ELR (cell line): Measurements from ENCODE around the gene MLPH.

ENCODE experiments used
- DNase-seq: peaks from one replicate; pipeline ENCODE4 v3.0.0-alpha.2; 2015; ENCODE audit warnings: low read depth

The MLPH gene

GRCh38 chr2:237519506-237520245 is 32.6 kb downstream of the MLPH start:
- no peak for DNase-seq

DNA sequence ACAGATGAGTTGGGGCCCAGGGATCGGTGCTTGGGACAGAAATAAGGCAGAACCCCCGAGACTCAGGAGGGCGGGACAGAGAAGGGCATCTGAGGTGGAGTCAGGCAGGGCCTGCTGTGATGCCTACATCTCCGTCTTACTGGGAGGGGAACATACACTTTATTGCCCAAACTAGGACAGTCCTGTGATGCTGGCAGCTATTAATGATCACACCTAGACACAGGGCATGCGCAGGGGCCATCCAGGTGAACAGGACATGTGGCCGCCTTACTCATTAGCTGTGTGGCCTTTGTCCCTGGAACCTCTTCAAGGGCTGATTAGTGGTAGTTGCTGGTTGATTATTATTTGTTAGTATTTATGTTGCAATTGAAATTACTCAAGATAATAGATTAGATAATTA is 33.2 kb downstream of the MLPH start:
- DNase-seq = no peak

- no peak for DNase-seq
These were observed 37.6 kb downstream of the MLPH start for GRCh38 chr2:237524631-237525030.

DNA sequence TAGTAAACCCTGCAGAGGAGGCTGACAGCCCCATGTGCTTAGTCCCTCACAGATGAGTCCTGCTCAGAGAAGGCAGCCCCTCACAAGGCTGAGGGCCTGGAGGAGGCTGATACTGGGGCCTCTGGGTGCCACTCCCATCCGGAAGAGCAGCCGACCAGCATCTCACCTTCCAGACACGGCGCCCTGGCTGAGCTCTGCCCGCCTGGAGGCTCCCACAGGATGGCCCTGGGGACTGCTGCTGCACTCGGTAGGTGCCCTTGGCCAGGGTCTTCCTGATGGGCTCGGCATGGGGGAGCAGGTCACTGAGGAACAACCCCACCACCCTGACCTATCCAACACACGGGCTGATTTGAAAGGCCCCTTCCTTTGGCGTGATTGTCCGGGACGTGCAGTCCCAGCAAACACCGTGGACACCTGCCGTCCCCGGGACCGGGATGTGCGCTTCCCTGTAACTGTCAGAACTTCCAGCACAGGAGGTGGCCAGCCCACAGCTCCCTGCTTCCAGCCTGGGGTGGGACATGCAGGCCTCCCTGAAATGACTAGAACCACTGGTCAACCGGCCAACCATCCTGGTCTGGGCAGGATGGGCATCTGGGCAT is 38.6 kb downstream of the MLPH start:
- DNase-seq = no peak

DNA sequence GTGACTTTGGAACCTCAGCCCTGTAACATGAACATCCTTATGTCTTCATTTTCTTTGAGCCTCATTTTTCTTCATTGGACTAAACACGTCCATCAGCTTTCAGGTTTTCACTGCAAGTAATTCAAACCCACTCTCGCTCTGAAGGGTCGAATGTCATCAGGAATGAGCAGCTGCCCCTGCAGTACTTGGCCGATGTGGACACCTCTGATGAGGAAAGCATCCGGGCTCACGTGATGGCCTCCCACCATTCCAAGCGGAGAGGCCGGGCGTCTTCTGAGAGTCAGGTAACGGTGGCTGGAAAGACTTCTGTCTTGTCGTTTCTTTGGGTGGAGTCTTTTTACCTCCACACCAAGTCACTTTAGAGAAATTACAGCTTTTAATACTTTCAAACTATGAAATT is 40.2 kb downstream of the MLPH start:
- DNase-seq = no peak

DNA sequence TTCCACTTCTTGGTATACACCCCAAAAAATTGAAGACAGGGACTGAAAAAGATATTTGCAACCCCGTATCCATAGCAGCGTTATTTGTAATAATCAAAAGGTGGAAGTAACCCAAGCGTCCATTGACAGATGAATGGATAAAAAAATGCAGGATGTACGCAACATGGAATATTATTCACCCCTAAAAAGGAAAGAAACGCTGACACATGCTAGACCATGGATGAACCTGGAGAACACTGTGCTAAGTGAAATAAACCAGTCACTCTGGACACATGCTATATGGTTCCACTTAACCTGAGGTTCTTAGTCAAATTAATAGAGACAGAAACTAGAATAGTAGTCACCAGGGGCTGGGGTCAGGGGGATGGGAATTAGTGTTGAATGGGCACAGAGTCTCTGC is 40.7 kb downstream of the MLPH start:
- DNase-seq = no peak

- no peak for DNase-seq
These were observed 42.7 kb downstream of the MLPH start for GRCh38 chr2:237529452-237530402.

DNA sequence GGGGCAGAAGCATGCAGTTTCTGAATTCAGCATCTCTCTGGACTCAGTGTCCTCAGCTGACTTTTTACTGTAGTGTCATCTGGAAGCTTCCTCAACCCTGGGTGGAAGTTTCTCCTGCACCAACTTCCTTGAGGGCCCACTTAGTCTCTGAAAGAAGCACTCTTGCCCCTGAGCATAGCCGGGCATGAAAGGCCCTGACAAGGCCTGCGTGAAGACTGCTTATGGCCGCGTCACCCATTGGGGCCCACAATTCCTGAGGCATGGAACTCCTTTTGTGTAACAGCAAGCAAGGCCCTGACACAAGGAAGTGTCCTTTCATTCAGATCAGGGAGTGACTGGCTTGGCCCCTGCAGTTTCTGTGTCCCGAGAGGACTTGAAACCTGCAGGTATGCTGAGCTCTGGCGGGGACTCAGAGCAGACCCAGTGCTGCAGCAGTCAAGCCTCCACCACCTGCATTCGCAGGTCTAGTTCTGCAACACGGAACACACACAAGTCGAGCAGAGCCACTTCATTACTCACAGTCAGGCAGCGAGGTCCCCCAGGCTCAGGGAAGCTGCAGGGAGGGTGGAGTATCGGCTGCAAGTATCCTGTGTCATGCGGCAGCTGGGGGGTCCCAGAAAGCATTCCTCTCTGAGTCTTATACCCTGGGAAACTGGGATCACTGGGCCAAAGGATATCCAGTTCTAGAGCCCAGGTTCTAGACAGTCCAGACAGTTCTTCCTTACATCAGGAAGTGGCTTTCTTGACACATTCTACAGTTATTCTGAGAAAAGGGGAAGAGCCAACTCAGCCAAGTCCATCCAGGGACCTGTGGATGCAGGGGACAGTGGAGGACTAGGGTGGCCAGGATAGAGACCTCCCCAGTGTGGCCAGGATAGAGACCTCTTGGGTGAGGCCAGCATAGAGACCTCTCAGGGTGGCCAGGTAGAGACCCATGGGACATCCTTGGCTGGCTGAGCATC is 43.7 kb downstream of the MLPH start:
- DNase-seq = peak; percentile 15

- no peak for DNase-seq
These were observed 45.1 kb downstream of the MLPH start for GRCh38 chr2:237532160-237532559.

- peak; percentile 55 for DNase-seq
These were observed 46.7 kb downstream of the MLPH start for GRCh38 chr2:237533668-237534161.

- no peak for DNase-seq
These were observed 47.3 kb downstream of the MLPH start for GRCh38 chr2:237534380-237534779.

GRCh38 chr2:237535385-237536082 is 48.5 kb downstream of the MLPH start:
- no peak for DNase-seq

DNA sequence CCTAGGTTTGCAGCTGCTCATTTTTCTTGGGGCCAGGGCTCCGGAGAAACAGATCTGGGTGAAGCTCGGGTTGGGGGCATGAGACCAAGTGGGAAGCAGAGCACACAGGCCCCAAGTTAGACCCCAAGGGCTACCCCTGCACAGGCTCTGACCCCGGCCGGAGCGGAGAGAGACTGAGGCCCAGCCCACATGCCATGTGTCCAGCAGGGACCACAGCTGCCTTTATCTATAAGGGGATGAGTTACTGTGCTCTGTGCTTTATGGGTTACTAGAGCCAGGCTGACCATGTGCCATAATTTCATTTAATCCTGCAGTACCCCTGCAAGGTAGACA is 49.0 kb downstream of the MLPH start:
- no peak for DNase-seq

DNA sequence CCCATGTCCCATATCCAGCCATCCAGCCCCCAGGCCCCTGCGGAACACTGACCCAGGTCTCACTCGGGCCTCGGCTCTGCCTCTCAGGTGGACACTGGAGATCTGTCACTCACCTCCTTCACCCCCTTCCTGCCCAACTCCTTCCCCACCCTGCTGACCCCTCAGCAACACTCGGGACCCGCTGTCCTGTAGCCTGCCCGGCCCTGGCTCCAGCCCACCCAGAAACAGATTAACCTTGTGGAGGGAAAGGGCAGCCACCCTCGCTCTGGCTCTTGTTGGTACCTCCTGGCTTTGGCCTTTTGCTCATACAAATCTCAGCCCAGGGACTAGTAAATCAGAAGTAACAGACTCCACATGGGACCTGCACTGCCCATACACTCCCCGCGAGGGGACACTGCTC is 49.6 kb downstream of the MLPH start:
- no peak for DNase-seq

DNA sequence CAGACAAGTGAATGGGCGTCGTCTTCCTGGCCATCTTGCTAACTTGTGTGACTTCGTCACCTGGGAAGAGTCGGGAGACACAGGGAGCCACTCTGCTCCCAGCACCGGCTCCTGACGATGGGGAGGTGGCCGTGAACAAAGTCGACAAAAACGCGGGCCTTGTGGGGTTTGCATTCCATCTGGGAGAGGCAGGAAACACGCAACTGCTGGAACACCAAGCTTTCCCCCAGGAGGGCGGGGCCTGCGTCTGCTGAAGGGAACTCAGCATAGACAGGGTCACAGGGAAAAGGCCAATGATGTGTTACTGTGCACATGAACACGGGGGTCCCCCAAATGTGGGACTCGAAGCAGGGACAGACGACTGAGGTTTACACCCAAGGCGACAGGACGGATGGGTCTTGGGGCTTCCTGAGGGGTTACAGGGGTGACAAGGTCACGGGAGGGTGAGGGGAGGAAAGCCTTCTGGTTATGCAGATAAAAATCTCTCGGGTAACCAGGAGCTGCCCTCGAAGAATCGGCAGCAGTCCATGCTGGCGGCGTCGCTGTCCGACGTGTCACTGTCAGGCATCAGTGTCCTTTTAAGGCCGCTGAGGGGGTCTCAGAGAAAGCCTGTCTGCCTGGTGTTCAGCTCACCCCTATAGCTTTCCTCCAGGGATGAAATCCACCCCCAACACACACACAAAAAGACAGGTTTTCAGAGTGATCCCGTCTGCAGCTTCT is 51.1 kb downstream of the MLPH start:
- no peak for DNase-seq

DNA sequence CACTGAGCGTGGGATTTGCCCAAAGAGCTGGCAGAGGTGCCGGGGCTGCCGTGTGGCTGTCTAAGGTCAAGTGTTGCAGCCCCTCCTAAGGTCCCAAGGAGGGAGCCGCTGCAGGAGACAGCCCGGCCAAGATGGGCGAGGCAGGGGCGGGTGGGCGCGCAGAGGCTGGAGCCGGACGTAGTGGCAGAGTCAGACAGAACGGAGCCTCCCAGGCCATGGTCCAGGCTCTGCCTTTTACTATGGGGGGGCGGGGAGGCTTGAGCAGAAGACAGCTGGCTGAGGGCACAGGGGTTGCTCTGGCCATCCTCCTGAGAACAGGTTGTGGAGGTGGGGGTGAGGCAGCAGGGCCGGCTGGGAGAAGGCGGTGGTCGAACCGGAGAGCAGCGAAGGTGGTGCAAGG is 51.9 kb downstream of the MLPH start:
- no peak for DNase-seq

- no peak for DNase-seq
These were observed 52.6 kb downstream of the MLPH start for GRCh38 chr2:237539681-237540080.

DNA sequence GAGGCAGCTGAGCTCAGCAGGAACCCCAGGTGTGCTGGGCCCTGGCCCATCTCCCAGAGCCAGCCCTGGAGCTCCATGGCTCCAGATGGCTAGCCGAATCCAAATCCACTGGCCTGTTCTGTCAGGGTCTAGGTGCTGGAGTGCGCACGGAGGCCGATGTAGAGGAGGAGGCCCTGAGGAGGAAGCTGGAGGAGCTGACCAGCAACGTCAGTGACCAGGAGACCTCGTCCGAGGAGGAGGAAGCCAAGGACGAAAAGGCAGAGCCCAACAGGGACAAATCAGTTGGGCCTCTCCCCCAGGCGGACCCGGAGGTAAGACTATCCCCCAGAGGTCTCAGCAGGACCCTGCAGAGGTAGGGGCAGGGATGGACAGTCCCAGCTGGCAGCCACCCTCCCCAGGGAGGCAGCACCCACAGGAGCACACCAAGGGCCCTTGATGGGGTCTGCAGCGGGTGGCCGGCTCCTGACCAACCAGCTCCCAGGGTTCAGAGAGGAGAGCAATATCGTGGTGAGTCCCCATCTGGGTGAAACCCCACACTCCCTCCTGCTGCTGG is 53.2 kb downstream of the MLPH start:
- no peak for DNase-seq

- peak; percentile 63 for DNase-seq
These were observed 53.8 kb downstream of the MLPH start for GRCh38 chr2:237540823-237541222.

DNA sequence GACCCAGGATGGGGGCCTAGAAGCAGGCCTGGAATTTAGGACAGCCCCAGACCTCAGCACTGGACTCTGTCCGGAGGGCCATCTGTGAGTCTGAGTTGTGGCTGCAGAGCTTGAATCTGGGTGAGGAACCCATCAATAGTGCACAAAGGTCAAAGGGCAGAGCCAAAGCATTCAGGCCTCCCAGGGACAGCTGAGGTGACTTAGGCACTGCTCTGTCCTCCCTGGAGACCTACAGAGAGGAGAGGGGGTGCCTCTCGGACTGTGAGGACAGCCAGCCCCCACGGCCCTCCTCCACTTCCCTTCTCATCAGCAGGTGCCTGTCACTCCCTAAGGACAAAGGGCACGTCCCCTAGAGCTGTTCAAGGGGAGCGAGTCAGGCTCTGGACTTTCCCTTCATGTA is 54.2 kb downstream of the MLPH start:
- DNase-seq = no peak
